NCI-H526 (cell line): ENCODE results near the gene RAB11FIP4.

ENCODE experiments used
- DNase-seq, 2 experiments: peaks; one replicate each; lab custom pipeline; 2025; lab: John Stamatoyannopoulos, UW

Gene RAB11FIP4

DNA sequence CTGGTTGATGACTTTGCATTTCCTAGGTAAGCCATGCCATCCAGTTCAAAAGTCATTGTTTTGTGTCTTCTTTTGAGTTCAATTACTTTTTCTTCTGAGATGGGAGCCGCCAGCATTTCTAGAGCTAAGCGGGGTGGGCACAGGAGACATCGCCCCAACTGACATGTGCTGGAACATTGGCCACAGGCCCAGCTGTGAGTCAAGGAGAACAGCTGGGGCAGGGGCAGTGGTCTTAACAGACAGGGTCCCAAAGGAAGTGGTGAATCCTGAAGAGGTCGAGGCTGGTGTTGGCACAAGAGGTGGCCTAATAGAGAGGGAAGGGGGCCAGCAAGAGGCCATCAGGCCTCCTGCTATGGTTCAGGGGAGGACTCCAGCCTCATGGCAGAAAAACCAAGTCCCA, 17.1 kb downstream of the RAB11FIP4 start:
- DNase-seq, result no peak

GRCh38 chr17:31411707-31412285, 20.3 kb downstream of the RAB11FIP4 start:
- DNase-seq, result no peak

DNA sequence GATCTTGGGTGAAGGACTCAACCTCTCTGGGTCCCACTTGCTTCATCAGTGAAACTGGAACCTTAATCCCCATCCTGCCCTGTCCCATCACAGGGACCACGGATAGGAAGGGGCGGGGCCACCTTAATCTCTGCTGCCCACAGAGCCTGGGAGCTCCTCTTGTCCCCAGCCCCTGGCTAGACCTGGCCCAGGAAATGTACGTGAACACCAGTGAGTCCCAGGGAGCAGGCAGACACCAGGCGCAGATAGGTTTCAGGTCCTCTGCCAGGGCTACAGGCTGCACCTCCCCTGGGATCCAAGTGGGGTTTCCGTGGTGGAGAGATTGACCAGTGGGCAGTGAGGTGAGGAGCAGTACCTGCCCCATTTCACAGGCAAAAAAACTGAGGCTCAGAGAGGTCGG, 21.0 kb downstream of the RAB11FIP4 start:
- no peak for DNase-seq

GRCh38 chr17:31413081-31413799, 21.8 kb downstream of the RAB11FIP4 start:
- DNase-seq, result no peak

DNA sequence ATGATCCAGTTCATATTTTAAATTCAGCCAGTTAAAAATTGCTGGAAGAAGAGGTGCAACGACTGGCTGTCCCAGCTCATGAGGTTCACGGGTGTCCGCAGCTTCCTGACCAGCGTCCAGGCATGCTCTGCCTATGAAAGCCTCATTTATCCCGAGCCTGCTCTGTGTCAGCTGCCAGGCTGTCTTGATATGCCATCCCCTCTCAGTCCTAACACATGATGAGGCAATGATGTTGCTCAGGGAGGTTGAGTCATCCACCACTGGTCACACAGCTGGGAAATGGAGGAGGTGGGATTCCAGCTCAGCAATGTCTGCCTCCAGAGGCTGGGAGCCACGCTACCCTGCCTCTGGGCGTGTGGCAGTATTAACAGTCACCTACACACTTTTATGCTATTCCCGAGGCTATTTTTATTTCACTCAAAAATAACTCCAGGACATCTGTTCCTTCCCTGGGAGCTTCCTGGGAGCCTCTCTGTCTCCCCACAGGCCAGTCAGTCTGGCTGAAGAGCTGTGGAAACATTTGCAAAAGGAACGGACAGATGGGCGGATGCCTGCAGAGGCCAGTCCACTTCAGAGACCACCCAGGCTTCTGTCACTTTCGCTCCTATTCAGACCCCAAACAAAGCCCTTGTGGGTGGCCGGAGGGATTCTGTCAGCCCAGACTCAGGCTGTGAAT, 22.5 kb downstream of the RAB11FIP4 start:
- DNase-seq, result no peak

DNA sequence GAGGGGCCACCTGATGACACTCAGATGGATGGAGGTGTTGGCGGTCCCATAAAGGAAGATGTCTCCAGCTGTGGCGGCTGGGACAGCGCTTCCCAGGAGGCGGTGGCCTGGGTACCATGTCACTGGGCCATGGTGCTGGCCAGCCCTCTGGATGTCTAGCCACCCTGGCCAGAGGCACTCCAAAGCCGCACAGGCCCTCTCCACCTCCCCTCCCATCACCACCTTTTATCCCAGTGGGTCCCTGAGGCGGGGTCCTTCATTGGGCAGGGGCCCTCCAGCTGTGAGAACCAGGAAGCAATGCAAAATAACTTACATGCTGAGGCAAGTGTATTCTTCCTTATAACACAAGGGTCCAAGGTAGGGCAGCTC, 23.1 kb downstream of the RAB11FIP4 start:
- DNase-seq, result no peak

GRCh38 chr17:31415004-31415454, 23.6 kb downstream of the RAB11FIP4 start:
- no peak for DNase-seq

- DNase-seq, result no peak
Observed at GRCh38 chr17:31415640-31416502, 24.4 kb downstream of the RAB11FIP4 start.

- no peak for DNase-seq
Observed at GRCh38 chr17:31416503-31416923, 25.0 kb downstream of the RAB11FIP4 start.

DNA sequence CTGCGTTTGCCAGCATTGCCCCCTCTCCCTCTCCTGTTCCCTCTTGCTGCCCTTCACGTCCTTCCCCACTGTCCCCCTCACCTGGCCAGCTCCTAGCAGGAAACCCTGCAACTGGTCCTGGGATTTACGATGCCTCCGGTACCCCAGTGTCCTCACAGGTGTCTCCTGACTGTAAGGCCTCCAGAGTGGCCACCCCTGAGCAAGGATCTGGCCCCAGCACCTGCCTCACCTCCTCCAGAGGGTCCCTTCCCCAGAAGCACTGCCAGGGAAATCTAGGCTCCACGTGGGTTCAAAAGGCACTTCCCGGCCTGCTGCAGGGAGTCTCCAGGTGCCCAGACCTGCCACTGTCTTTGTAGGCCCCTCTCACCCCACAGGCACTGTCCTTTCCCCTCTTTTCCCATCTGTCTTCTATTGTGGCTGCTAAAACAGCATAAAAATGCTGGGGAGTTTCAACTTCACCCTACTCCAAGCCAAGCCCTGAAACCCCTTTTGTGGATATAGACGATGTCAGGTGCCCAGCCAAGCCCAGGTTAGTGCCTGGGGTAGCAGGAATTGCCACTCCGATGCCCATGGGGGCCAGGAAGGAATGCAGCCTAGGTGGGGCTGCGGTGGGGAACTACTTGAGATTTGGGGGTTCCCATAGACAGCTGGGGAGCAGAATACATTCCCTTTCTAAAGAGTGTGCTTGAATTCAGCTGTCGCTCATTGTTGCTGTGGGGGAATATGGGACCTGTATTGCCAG, 25.7 kb downstream of the RAB11FIP4 start:
- DNase-seq, result no peak

GRCh38 chr17:31418773-31419350, 27.4 kb downstream of the RAB11FIP4 start:
- no peak for DNase-seq

- DNase-seq, result no peak
Observed at GRCh38 chr17:31422443-31422842, 31.0 kb downstream of the RAB11FIP4 start.

DNA sequence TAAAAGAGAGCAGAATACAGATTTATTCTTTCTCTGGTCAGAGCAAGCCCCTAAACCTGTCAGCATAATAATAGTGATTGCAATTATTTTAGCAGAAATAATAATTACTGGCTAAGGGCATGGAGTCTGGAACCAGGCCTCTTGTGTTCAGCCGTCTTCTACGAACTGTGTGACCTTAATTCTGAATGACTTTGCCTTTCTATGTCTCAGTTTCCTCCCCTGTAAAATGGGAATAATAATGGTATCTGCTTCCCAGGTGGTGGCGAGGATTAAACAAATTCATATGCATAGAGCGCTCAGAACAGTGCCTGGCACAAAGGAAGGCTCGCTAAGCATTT, 33.4 kb downstream of the RAB11FIP4 start:
- no peak for DNase-seq

DNA sequence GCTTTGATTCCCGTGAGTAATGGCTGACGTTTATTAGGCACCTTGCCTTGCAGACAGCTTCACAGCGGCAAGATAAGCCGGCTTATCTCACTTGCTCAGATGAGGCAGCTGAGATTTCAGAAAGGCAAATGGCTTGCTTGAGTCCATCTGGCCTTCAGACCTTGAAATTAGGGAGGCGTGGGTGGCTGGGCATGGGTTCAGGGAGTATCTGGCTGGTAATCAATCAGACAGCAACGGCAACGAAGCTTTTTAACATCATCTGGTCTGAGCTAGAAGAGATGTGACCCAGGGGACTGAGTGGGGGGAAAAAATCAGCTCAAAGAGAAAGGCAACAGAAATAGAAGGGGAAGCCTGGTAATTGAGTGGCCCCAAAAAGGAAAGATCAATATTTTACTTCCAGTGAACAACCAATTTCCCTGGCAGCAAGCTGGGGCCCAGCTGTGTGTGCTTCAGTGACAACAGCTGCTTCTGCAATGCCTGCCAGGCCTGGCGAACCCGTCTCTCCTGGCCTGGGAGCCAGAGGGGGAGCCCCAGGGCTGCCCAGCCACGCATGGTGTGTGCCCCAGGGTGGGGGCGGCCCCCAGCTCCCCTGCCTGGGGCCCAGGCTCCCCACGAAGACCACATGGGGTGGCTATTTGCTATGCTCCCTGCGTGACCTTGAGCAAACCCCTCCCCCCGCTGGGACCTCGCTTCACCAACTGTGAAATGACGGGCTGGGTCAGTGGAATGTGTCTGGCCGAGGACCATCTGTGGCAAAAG, 34.0 kb downstream of the RAB11FIP4 start:
- DNase-seq, result no peak

GRCh38 chr17:31427684-31428083, 36.2 kb downstream of the RAB11FIP4 start:
- no peak for DNase-seq

DNA sequence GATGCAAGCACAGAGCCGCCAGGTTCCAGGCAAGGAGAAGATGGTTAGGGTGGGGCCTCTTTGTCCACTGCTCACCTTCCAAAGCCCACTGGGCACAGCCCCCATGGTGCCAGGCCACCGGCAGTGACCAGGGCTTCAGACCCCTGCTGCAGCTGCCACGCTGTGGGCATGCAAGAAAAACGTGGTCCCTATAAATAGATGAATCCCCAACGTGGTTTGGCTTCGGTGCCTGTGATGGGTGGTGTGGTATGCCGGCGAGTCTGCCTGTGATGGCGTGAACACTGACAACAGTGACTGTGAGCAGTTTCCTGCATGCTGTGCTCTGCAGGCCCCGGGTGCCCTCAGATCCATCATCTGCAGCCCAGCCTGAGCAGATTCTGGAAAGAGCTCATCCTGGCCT, 36.6 kb downstream of the RAB11FIP4 start:
- no peak for DNase-seq

DNA sequence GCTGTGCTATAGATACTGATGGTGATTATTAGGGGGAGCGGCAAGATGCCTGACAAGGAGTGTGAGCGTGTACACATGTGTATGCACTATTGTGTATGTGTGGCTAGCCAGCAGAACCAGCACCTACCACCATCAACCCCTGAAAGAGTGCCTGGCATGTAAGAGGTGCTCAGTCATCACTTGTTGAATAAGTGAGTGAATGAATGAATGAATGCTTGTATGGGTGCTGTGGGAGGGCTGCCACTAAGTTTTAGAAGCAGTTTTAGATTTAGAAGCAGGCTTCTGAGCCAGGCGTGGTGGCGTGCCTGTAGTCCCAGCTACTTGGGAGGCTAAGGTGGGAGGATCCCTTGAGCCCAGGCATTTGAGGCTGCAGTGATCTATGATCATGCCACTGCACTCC, 37.0 kb downstream of the RAB11FIP4 start:
- DNase-seq, result no peak

DNA sequence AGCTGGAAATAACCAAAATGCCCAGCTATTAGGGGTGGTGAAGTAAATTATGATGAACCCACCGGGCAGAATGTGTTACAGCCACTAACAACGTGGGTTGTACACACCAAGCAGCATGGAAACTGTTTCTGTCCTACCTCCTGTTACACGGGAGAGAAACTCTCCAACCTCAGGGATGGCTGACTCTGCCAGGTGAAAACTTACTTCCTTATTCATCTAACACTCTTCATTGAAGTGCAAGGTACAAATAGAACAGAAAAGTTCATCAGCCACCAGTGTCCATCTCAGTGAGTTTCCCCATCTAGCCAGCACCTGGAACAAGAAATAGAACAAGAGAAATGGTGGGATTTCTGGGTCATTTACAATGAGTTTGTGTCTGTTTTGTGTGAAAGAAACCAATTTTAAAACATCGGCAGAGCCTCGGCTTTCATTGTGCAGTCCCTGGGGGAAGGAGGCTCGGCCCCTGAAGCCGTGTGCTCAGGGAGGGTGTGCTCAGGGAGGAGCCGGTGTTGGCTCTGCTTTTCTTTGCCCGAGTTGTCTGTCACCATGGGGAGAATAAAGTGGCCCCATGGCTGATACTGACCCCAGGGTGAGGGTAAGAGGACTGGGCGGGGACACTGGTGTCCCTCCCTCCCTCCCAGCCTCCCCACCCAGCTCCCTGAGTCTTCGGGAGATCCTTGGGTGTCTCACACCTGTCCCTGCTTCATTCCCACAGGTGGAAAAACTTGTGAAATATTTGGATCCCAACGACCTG, 39.8 kb downstream of the RAB11FIP4 start:
- no peak for DNase-seq

DNA sequence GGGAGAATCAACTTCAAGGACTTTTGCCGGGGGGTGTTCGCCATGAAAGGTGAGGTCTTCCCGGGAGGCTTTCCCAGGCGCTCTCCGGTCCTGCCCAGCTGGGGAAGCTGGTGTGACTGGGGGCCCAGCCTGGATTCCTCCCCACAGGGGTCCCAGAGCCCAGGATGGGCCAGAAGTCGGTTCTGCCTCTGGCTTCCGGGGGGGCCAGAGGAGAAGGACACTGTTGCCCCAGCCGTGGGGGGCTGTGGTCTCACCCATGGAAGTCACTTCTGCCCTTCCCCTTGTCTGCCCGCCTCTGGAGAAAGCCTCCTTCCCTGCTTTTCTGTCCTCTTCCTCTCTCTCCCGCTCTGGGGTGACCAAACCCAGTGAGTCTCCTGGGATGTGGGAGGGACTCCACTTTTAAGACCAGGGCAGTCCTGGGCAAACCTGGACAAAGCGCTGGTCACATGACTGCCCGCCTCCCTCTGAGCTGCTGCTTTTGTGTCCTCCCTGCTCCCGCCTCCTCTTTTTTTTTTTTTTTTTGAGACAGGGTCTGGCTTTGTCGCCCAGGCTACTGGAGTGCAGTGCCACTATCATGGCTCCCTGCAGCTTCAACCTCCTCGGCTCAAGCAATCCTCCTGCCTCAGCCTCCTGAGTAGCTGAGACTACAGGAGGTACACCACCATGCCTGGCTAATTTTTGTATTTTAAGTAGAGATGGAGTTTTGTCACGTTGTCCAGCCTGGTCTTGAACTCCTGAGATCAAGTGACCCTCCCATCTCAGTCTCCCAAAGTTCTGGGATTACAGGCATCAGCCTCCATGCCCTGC, 40.6 kb downstream of the RAB11FIP4 start:
- no peak for DNase-seq
